AG04450 (cell line): Measurements from ENCODE around the gene ANKRD55. TPM values are rescaled to one million over a fixed set of nuclear protein-coding genes. Genes with fewer than 3 reads are reported as not detected.

Source experiments
- CTCF ChIA-PET: fragments of 300-600, 350-600 bp; formaldehyde crosslinking; extraction: SDS; loops from one replicate; lab custom pipeline; 2022; ENCODE audit warnings: antibody characterized with exemption, inconsistent platforms; lab: Charles Lee
- POLR2A ChIA-PET: fragments of 350-600 bp; formaldehyde crosslinking; extraction: SDS; loops from one replicate; lab custom pipeline; 2021; ENCODE audit warnings: antibody characterized with exemption, inconsistent platforms; lab: Yijun Ruan, JAX
- DNase-seq: peaks from one replicate; pipeline ENCODE4 v3.0.0-alpha.2; 2011; ENCODE audit warnings: low read depth, low spot score
- H3K27ac ChIP-seq: one replicate; pipeline ENCODE4 v1.5.1; 2012; ENCODE audit warnings: low read depth, low read length, control low read depth
- H3K27me3 ChIP-seq: one replicate; pipeline ENCODE4 v1.6.0; 2012; ENCODE audit warnings: low read length; ENCODE audit not compliant: control insufficient read depth, insufficient read depth
- H3K4me3 ChIP-seq: 2 replicates; pipeline ENCODE4 v1.5.1; 2011; ENCODE audit warnings: mild to moderate bottlenecking, low read depth, low read length, control low read depth
- H3K9me3 ChIP-seq: 2 replicates; pipeline ENCODE4 v1.5.1; 2012; ENCODE audit warnings: low read length; ENCODE audit not compliant: control insufficient read depth, insufficient read depth
- polyA minus RNA-seq: library from RNA; depleted of rRNA, polyadenylated mRNA; stranded (reverse); fragments of >200 nt; gene quantifications from 2 replicates; pipeline ENCODE4 v1.2.3, GENCODE V29; 2011; rRNA and poly(A)+ RNA removed
- polyA plus RNA-seq: library from polyadenylated mRNA; depleted of rRNA; stranded (reverse); fragments of >200 nt; gene quantifications from 2 replicates; pipeline ENCODE4 v1.2.3, GENCODE V29; 2011; rRNA removed
- TF ChIP-seq, protein P1 (sequence below): IDR thresholded peaks from 2 replicates; pipeline ENCODE4 v1.5.1; 2011; ENCODE audit warnings: low read depth, low read length, control low read depth, inconsistent platforms

ANKRD55 gene
- polyA plus RNA-seq (not detected in 2 replicates), polyA minus RNA-seq (not detected in 2 replicates)

DNA sequence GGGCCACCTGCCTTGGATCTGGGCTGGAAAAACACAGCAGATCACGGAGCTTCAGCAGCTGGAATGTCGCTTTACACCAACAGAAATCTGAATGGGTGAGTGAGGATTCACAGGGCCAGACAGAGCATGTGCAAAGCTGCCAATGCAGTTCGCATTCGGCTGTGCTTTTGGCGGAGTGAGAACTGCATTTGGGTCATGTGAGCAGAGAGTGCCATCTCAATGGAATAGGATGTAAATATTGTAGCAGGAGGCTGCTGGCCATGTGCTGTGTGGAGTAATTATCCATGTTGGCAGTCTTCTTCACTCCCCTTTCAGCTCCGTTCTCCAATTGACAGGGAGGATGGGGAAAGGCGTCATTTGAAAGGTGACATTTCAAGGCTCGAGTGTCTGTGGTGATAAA, at the start of gene ANKRD55:
Gene ANKRD55 (minus strand): TSS at position 101 of the 400 bp plus-strand sequence. CDS start 417 bp downstream, outside the sequence.
- Histone ChIP-seq H3K4me3 (no peak within 1 kb of the TSS), H3K27me3 (no peaks in the 10 kb centered on the region), H3K27ac (no peak within 1 kb of the TSS), H3K9me3 (no peaks in the 10 kb centered on the region)
- CTCF ChIA-PET, result interaction anchor here (0.6 kb wide), 1 partner anchor 36 kb away, joined by 5 read pairs; no protein-coding TSS in a partner anchor
- DNase-seq, result no peak
- POLR2A ChIA-PET, result no interaction called here
- TF ChIP-seq, protein P1, sequence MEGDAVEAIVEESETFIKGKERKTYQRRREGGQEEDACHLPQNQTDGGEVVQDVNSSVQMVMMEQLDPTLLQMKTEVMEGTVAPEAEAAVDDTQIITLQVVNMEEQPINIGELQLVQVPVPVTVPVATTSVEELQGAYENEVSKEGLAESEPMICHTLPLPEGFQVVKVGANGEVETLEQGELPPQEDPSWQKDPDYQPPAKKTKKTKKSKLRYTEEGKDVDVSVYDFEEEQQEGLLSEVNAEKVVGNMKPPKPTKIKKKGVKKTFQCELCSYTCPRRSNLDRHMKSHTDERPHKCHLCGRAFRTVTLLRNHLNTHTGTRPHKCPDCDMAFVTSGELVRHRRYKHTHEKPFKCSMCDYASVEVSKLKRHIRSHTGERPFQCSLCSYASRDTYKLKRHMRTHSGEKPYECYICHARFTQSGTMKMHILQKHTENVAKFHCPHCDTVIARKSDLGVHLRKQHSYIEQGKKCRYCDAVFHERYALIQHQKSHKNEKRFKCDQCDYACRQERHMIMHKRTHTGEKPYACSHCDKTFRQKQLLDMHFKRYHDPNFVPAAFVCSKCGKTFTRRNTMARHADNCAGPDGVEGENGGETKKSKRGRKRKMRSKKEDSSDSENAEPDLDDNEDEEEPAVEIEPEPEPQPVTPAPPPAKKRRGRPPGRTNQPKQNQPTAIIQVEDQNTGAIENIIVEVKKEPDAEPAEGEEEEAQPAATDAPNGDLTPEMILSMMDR, result no peak

DNA sequence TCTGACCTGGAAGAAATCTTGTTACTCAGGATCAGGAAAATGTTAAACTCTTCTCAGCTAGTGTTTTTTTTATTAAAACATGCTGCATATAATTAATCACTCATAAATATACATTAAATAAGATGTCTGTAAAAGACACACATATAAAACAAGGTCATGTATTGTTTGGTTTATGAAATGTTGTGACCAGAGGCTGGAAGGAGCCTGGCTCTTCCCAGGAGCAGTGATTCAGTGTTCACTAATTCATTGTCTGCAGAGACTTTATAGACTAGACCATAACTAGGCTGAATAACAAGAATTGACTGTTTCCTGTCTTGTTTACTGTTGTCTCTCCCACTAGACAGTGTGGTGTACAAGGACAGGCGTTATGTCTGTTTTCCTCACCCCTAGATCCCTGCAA, 49.1 kb upstream of the ANKRD55 start:
- TF ChIP-seq, protein P1, result no peak
- CTCF ChIA-PET, result no interaction called here
- H3K9me3 ChIP-seq, result no peaks in the 10 kb centered on the region
- H3K27ac ChIP-seq, result no peak overlapping the region
- no peaks in the 10 kb centered on the region for H3K27me3 ChIP-seq
- H3K4me3 ChIP-seq, result no peak overlapping the region
- DNase-seq, result no peak
- POLR2A ChIA-PET, result no interaction called here

DNA sequence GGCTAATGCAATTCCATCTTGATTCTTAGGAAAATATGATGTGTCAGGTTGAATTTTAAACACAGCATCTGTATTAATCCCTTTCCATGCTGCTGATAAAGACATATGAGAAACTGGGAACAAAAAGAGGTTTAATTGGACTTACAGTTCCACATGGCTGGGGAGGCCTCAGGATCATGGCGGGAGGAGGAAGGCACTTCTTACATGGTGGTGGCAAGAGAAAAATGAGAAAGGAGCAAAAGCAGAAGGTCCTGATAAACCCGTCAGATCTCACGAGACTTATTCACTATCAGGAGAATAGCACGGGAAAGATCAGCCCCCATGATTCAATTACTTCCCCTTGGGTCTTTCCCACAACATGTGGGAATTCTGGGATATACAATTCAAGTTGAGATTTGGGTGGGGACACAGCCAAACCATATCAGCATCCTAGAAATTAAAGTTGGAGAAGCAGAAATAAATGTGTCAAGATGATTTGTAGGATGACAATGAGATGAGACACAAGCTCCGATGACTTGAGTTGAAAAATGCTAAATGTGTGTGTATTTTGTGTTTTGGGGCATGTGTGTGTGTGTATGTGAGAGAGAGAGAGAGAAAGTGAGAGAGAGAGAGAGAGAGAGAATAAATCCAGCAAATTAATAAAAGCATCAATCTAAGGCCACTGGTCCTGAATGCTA, 48.5 kb upstream of the ANKRD55 start:
- no peak overlapping the region for H3K4me3 ChIP-seq
- CTCF ChIA-PET, result no interaction called here
- POLR2A ChIA-PET, result no interaction called here
- no peak overlapping the region for H3K27ac ChIP-seq
- H3K9me3 ChIP-seq, result no peaks in the 10 kb centered on the region
- TF ChIP-seq, protein P1, result no peak
- no peak for DNase-seq
- H3K27me3 ChIP-seq, result no peaks in the 10 kb centered on the region

DNA sequence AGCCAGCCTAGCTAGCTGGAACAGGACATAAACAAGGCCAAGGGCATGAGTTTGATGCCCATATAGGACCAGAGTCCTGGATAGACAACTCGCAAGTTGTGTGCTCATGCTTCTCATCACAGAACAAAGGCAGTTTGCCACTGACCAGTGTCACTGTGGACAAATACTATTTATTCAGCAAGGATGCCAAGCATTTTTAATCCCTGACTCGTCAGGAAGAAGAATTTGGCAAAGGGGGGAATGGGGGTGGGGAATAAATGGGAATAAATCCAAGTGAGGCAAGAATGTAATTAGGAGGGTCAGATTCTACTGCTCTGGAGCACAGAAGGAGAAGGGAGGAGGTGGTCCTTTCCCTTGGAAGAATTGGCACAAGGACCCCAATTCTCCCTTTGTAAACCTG, 46.8 kb upstream of the ANKRD55 start:
- CTCF ChIA-PET, result interaction anchor here (1.2 kb wide), 1 partner anchor 558 kb away, joined by 7 read pairs; no protein-coding TSS in a partner anchor

DNA sequence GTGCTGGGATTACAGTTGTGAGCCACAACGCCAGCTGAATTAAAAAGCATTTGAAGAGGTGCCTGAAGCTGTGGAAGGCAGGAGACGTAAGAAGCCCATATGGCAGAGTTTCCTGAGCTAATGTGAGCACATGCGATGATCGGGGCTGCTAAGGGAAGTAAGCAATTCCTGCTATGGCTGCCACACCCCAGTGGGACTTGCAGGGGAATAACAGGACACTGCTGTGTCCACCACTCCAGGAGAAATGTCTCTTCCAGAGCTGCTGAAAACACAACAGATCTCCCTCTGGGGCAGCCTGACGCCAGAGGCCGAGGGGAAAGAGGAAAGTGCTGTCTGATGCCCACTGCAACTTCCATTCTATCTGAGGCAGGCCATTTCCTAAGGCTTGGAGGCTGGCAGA, 46.2 kb upstream of the ANKRD55 start:
- CTCF ChIA-PET, result interaction anchor here (1.2 kb wide), 1 partner anchor 559 kb away, joined by 7 read pairs; no protein-coding TSS in a partner anchor
- Histone ChIP-seq H3K4me3 (no peak overlapping the region), H3K27me3 (no peaks in the 10 kb centered on the region), H3K27ac (no peak overlapping the region), H3K9me3 (no peaks in the 10 kb centered on the region)
- POLR2A ChIA-PET, result interaction anchor here (0.7 to 1.6 kb wide), 2 partner anchors 20 to 103 kb away, joined by 3 read pairs; no protein-coding TSS in a partner anchor
- DNase-seq, result no peak
- TF ChIP-seq, protein P1, result no peak

More for the DNA sequence above, 46.8 kb upstream of the ANKRD55 start:
- Histone ChIP-seq H3K27ac (peak overlapping the region; percentile 40), H3K27me3 (no peaks in the 10 kb centered on the region), H3K4me3 (no peak overlapping the region), H3K9me3 (no peaks in the 10 kb centered on the region)
- peak; percentile 38 for DNase-seq
- POLR2A ChIA-PET, result interaction anchor here (0.7 kb wide), 1 partner anchor 103 kb away, joined by 3 read pairs; no protein-coding TSS in a partner anchor
- TF ChIP-seq, protein P1, result no peak
